Measurements from ENCODE around the gene OVOL1.

OVOL1 gene

DNA sequence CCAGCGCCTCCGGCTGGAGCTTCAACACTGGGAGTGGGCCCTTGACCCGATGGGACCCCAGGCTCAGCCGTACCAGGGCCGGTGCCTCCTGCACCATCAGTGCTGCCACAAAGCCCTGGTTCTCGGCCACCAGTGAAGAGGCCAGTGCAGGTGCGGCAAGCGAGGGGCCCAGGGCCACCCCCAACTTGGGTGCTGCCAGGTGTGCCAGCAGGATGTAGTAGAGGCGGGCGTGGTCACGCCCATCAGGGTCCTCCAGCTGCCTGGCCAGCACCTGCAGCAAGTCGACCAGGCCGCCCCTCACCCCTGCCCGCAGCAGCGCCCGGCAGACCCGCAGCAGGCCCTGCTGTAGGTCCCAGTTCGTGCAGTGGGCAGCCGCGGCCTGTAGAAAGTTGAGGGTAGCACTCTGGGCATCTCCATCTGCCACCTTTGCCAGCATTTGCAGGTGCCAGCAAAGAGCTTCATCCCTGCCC, 8.4 kb upstream of the OVOL1 start:
- DNase-seq = no peak

DNA sequence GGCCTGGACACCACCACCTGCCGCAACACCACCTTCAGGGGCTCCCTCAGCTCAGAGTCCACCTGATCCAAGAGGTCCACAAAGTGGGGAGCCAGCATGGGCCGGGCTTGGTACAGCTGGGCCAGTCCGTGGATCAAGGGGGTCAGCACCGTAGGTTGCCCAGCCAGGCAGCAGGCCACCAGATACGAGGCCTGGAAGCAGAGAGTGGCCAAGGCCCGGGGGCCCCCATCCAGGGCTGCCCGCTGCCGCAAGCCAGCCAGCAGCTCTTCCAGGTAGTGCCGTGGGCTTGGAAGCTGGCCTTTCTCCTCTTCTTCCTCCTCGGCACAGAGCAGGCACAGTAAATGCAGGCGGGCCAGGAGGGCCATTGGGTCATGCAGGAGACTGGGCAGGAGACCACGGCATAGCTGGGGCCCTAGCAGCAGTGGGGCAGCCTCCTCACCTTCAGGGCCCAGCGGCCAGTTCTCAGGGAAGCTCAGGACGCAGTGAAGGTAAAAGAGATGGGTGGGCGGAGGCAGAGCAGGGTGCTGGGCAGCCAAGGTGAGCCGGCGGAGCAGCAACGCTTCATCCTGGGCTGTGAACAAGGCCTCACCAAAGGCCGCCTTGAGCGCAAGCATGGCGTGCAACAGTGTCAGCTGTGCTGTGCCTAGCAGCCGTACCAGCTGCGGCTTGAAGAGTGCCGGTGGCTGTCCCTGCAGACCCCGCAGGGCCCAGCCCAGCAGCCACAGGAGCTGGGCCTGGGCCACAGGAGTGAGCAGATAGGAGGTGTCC, 7.8 kb upstream of the OVOL1 start:
- no peak for DNase-seq

DNA sequence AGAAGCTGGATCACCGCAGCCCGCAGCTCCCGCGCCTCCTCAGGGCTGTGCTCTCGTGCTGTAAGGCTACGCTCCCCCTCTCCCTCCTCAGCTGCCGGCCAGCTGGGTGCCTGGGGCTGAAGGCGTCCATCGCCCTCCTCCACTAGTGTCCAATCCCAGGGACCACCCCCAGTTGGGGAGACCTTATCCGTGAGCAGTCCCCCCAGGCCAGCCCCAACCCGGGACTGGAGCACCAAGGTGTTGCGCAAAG, 7.3 kb upstream of the OVOL1 start:
- no peak for DNase-seq

DNA sequence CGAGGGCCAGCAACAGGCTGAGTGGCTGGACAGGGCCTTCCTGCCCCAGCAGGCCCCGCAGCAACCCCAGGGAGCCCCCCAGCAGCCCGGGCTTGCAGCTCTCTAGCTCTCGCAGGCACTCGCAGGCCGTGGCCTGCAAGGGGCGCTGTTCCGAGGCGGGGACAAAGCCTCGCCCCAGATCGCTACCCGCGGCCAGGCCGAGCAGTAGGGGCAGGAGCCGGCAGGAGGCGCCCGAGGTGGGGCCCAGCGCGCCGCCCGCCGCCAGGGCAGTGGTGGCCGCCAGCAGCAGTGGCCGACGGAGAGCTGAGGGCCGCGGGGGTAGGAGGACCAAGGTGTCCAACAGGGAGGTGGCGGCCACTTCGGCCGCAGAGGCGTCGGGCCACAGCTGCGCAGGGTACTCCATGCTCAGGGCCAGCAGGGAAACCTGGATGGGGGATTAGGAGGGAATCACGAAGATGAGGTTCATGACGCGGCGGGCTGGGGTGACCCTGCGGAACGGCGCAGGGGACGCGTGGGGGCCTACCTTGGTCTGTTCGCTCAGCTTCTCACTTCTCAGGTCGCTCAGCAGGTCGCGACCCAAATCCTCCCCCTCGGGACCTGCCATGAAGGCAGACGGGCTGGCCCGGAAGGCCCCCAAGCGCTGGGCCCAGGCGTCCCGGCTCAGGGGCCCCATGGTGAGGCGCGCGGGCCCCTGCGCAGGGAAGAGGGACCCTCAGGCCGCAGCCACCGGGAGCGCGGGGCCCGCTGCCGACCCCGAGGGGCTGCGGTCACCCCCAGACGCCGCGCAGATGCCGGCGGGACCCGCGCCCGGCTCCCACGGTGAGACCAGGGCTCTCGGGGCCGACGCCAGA, 6.7 kb upstream of the OVOL1 start:
- peak; percentile 57 for DNase-seq

DNA sequence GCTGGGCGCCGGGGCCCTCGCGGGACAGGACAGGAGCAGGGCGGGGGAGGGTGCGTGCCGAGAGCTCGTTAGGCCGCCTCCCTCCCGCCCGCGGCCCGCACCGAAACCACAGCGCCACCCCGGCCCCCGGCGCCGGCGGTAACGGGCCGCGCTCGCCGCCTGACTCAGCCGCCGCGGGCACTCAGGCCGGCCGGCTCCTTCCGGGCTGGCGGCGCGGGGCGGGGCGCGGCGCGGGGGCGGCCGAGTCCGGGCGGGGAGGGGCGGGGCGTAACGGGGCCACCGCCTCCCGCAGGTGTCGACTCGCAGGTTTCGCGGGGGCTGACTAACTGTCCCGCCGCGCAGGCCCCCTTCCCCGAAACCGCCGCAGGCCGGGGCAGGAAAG, 6.1 kb upstream of the OVOL1 start, which contains the start of gene AP5B1:
Gene AP5B1, minus strand, starts transcription at position 207 of the 382 bp plus-strand sequence. CDS start 385 bp downstream, outside the sequence.
- DNase-seq = peak; percentile 62

DNA sequence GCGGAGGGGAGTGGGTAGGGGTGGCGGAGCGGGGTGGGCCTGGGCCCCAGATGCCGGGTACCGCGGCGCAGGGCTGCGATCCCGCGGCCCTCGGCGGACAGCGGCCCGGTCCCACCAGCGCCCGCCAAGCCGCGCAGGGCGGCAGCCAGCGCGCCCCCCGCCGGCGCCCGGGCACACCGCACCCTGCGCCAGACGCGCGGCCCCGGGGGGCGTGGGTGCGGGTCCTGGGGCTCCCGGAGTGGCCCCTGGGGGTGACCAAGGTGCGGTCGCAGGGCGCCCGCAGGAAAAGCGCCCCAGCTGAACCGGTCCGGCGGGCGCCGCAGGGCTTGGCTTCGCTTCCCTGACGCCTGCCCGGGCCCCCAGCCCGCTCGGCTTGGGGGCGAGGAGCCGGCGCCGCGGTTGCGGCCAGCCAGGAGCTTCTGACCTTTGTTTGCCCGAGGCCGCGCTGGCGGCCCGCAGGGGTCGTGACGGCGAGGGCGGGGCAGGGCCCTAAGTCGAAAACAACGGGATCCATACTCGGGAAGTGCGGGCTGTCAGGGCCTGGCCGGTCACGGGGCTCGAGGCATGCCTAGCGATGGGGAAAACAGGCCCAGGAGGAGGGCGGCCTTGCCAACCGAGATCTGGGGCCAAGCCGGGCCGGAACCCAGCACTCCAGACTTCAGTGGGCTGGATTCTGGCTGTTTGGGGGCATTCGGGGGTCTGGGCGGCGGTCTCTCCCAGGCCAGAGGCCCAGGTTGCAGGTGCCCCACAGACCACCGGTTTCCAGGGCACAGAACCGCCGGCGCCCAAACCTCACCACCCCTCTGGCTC, 5.5 kb upstream of the OVOL1 start:
- no peak for DNase-seq

DNA sequence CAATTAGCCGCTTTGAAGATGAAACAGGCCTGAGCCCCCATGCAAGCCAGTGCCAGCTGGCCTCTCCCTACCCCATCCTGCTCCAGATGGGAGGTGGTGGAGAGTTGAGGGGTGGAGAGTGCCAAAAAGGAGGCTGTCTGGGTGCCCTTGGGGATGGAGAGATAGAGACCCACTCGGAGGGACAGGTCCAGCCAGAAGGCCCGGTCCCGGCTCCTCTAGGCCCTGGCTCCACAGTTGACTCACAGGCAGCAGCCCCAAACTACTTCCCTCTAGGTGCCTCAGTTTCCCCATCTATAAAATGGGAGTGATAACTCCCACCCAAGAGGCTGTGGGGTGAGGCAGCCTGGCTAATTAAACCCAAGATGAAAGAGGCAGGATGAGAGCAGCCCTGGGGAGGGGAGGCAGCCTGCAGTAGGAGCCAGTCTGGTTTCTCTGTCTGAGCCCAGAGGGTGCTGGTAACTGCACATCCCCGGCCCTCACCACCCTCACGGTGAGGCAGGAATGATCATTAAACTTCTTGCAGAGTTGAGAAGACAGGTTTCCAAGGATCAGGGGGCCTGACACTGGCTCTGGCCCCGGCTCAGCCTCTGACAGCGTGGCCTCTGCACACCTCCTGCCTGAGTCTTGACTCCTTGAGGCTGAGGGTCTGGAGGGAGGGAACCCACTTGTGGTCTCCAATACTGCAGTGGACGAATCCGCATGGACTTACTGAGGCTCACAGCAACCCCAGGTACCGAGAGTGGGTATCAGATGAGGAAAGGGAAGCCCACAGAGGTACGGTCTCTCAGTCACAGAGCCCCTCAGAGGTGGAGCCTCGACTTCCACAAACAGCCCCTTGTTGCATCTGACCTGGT, 4.7 kb upstream of the OVOL1 start:
- DNase-seq = no peak

DNA sequence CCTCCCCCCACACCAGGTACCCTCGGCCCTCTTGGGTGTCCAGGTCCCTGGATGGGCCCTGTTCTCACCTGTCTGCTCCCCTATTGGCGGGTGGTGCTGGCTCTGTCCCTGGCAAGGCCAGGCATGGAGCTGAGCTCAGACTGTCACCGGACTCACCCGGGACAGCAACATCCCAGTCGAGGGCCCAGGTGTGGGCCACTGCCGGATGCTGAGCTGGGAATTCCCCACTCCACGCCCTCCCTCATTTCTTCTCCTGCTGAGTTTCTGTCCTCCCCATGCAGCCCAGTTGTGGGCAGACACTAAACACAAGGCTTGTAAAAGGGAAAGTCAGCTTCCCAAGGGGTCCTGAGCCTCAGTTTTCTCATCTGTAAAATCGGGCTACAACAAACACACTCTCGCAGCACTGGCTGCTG, 4.0 kb upstream of the OVOL1 start:
- DNase-seq = no peak

DNA sequence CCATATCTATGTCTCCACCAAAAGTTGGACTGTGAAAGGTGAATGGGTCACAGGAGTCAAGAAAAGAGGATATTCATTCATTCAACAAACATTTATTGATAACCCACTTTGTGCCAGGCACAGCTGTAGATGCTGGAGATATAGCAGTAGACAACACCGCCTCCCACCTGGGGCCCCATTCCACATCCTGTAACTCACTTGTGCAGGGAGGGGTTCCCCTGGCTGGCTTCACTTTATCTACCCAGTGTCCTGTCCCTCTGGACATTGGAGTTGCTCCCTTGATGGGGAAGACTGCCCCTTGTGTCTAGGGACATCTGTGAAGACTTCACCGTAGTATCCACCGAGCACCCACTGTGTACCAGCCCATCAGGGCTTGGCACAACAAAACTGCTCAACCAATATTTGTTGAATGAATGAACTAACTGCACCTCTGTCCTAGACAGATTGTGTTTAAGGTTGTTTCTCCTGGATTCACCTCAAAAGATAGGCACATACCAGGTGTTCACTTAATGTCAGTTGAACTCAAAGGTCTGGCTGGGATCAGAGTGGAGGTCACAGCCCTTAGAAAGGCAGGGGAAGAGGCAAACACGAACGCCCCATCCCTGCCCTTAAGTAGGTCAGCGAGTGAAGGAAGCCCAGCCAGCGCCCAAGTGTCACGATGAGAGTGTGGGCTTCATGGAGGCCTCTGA, 1.4 kb upstream of the OVOL1 start:
- DNase-seq = no peak

DNA sequence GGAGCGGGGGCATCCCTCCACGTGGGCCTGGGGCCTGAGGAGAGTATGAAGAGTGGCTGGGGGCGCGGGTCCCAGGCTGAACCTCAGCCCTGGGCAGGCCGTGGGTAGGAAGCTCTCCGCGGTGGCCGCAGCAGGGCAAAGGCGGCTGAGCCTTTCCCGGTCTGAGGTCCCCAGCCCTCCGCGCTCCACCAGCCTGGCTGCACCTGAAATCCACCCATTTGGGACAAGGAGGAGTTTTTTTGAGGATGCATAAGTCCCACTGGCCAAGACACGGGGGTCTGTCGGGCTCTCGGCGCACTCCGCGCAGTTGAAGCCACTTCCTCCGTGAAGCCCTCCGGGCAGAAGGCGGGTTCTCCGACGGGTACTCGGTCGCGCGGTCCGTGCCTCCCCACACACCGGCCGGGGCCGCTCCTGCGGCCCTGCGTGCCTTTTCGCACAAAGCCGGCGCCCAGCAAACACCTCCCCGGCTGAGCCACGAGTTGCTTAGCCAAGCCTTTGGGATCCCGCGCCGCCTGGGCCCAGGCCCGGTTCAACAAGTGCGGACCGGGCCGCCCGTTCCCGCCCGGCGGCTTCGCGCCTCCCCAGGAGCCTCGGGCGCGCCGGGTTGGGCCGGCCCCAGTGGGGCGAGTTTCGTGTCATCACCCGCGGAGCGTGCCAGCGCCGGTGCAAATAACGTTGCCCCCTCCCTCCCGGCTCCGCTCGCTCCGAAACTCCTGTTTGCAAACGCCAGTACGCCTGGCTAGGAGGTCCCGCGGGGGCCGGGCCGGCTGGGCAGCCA, 666 bp upstream of the OVOL1 start:
- no peak for DNase-seq

DNA sequence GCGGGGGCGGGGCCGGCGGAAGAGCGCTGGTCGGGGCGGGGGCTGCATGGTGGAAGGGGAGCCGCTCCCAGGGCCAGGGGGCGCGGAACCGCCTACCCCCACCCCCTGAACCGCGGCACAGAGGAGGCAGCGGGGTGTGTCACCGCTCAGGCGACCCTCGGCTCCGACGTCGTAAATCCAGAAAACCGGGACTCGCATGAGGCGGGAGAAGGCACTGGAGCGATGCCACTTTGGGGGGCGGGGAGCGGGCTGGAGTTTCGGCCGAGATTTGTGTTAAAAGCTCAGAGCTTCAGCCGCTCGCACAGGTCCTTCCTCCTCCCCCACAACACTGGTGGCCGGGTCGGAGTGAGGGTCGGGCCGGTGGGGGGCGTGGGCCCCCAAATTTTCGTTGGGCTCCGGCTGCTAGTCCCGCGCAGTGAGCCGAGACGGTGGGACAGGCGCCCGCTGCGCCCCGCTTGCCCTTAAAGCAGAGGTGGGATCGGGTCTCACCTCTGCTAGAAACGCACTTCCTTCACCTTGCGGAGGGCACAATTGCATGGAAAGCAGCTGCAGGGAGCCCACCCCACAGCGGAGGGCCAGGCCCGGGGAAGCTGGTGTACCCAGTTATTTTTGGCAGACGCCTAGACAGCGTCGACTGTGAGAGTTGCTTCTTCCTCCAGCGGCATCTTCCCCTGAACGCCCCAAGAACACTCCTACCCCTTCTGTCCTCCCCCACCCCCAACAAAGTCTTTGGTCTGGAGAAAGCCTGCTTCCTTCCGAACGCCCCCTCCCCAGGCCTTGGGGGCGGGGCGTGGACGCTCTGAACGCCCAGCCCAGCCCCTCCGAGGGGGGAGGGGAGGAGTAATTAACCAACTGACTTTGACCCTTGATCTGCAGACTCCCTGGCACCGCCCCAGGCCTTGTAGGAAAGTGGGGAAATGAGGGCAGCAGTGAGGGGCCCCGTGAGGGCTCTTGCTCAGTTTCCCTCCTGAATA, 1.1 kb downstream of the OVOL1 start:
- no peak for DNase-seq

DNA sequence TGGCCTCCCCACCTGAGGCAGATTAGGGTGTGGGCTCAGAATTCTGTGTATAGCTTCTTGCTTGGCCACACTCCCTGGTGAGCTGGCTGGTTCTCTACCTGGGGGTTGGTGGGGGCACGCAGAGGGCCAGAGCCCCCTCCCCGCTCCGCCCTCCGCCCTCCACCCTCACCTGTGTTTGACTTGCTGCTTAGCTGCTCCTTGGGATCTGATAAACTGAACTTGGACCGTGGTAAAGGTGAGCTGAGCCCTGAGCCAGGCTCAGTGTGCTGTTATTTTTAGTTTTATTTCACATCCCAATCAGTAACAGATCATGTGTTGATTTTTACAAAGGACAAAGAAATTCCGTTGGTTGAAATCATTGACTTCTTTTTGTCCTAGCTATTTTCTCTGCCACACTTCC, 2.0 kb downstream of the OVOL1 start:
- no peak for DNase-seq

DNA sequence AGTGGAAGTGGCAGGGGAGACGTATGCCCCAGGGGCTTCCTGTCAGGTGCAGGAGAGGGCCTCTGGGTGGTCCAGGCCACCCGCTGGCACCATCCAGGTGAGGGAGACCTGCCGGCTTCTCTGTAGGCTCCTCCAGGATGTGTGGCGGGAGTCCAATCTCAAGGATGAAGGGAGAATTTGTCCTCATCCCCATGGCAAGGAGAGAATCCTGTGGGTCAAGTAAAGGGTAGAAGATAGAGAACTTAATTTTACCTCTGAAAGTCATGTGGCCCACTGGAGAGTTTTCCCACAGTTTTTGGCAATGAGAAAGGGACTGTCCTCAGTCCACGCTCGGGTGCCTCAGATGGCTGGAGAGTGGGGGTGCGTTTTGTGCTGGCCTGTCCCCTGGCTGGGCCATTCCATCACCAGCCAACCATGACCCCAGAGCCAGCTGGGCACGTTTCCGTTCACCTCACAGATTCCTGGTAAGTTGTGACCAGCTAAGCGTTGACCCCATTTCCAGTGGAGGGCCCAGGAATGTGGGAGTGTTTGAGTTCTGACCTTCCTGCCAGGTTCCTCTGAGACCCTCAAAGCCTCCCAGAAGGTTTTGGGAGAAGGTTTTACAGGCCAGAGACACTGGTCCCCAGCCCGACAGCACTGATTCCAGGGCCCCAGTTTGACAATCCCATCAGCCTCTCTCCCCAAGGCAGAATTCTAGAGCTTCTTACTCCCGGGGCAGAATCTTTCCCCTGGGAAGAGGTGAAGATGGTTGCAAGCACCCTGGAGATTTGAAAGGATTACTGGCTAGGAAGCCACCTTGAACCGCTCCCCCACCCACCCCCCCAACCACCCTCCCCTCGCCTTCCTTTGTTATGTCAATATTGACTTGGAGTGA, 2.6 kb downstream of the OVOL1 start:
- DNase-seq = no peak

DNA sequence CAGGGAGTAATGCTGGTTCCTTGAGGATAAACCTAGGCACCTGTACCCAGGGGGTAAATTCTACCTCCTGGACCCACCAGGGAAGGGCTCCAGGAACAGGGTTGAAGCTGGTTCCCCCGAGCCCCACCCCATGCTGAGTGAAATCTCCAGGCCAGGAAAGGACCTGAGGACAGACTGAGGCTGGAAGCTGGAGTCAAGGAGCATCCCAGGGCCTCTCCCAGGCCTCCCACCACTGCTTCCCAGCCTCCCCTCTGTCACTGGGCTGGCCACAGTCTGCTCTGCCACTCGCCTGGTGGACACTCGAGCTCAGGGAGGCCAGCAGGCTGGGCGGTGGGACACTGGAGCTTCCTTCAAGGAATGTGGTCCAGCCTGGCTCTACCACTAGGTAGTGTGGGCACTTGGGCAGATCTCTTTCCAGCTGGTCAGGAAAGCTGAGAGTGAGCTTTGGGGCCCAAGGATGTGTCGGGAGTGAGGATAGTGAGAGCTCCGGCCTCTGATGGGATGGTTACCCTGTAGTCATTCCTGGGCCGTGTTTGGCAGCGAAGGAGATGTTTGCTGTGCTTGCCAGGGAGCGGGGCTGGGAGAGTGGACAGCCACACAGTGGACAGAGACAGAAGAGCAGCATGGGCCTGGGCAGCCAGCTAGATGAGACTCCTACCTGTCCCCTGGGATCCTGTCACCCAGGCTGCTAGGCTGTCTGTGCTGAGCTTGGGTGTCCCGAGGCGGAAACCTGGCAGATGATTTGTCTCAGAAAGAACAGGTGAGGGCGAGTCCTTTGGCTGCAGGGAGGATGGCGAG, 3.4 kb downstream of the OVOL1 start:
- no peak for DNase-seq

DNA sequence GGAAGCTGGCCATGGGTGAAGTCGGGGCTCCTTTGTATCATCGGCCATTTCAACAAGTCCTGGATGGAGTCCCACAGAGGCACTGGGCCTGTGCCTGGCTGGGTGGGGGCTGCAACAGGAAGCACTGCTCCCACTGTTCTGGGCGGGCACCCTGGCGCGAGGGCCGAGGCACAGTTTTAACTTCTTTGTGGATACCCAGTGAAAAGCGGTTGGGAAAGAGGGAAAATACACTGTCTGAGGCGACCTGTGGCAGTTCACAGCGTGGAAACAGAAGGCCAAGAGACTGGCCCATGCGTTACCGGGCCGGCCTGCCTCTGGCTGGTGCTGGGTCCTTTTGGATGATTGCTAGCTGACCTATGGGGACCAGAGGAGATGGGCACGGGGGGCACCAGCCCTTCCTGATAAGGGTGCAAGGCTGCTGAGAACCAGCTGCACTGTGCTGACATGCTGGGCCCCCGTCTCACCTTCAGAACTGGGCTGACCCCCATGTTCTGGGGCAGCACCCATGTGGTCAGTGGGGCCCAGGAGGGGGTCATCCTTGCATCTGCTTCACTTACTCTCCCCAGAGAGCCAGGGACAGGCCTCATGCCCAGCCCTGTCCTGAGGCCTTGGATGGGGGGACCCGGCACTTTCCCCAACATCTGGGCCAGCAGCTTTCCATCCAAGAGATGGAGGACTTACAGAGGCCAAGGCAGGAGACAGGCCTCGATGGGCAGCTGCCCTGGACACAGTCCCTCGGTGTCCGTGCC, 4.2 kb downstream of the OVOL1 start:
- DNase-seq = no peak

DNA sequence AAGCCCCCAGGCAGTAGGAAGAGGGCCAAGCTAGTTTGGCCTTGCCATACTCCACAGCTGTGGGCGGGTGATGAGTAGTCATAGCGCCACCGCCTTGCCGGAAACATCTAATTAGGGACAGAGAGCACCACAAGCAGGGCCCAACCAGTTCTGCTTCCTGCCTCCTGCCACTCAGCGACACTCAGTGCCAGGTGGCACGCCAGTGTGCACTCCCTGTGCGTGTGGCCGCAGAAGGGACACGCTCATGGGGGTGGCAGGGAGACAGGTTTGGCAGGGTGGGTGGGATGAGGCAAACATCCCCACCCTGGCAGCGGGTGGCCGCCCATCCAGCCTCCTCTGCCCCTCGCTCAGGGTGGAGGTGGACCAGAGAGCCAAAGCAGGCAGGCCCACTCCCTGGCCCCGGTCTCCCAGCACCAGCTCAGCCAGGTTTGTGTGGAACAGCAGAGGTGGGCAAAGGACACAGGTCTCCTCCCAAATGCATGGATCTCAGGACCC, 4.9 kb downstream of the OVOL1 start:
- DNase-seq = no peak

DNA sequence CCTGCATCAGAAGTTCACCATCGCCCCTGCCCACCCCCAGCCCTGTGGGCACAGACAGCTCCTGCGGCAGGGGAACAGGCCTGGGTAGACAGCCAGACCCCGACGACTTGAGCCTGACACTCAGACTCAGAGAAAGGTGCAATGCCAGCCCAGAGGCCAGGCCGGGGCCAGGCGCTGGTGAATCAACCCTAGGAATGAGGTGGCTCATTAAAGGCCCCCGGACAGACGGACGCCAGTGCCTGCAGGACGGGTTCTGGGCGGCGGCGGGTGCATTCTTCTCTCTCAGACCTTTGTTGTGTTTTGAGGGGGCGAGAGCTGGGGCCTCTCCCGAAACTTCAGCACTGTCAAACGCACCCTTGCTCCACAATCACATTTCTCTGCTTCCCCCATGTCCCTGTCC, 5.6 kb downstream of the OVOL1 start:
- DNase-seq = no peak
